ENCODE results near the gene OMD.

Gene OMD

DNA sequence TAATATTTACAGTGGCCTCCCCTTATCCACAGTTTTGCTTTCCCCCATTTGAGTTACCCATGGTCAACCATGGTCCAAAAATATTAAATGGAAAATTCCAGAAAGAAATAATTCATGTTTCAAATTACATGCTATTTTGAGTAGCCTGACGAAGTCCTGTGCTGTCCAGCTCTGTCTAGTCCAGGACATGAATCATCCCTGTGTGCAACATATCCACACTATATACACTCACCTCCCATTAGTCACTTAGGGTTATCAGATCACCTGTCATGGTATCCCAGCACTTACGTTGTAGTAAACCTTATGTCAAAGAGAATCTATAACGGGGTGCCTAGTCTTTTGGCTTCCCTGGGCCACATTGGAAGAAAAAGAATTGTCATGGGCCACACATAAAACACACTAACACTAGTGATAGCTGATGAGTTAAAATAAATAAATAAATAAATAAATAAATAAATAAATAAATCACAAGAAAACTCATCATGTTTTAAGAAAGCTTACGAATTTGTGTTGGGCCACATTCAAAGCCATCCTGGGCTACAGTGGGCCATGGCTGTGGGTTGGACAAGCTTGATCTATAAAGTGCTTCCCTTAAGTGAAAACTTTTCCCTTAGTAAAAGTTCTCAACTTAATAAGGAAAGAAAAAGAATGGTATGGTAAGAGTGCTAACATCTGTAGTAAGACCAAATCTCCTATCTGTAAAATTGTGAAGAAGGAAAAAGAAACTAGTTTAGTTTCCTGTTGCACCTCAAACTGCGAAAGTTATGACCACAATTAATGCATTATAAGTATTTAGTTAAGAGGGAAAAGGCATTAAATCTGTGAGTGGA is 15.9 kb upstream of the OMD start:
- H3K9ac ChIP-seq (ENCODE audit: low read length) = no peak overlapping the region
- H3K4me3 ChIP-seq (ENCODE audit: low read depth, low read length) = no peak overlapping the region
- H3K27ac ChIP-seq (ENCODE audit: low read depth, low read length) = no peak overlapping the region
- no peaks in the 10 kb centered on the region for H3K9me3 ChIP-seq (ENCODE audit: control insufficient read depth, insufficient read depth, low read depth, low read length)
- no peaks in the 10 kb centered on the region for H3K4me1 ChIP-seq (ENCODE audit: control insufficient read depth, insufficient read depth, low read length)
- H3K27me3 ChIP-seq (ENCODE audit: control insufficient read depth, insufficient read depth, low read length) = no peaks in the 10 kb centered on the region
- H3K36me3 ChIP-seq (ENCODE audit: control insufficient read depth, insufficient read depth, low read length) = no peaks in the 10 kb centered on the region

DNA sequence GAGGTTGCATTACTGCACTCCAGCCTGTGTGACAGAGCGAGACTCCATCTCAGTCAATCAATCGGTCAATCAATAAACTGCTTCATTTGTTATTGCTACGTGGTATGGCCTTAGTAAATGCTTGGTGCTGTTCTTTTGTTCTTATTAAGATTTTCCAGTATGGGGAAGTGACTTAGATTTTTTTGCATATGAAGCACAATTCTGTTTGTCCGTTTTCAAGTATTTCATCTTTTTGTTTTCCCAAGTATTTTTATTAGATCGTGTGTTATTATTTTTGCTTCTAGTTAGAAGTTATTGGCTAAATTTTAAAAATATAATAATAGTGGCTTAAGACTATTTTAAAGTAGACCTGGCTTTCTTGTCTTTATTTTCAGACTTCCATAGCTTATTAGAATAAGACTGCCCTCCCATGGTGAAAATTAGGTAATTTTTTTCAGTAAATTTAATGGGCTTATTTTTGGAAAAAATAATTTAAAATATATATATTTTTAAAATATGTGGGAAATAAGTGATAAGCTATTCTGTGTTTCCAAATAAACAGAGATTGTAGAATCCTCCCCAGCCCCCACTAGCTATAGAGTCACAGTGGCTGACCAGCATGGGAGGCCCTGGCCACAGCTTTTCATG is 14.7 kb upstream of the OMD start:
- H3K4me1 ChIP-seq (ENCODE audit: control insufficient read depth, insufficient read depth, low read length) = no peaks in the 10 kb centered on the region
- H3K27me3 ChIP-seq (ENCODE audit: control insufficient read depth, insufficient read depth, low read length) = no peaks in the 10 kb centered on the region
- no peaks in the 10 kb centered on the region for H3K9me3 ChIP-seq (ENCODE audit: control insufficient read depth, insufficient read depth, low read depth, low read length)
- H3K4me3 ChIP-seq (ENCODE audit: low read depth, low read length) = no peak overlapping the region
- no peaks in the 10 kb centered on the region for H3K36me3 ChIP-seq (ENCODE audit: control insufficient read depth, insufficient read depth, low read length)
- no peak overlapping the region for H3K9ac ChIP-seq (ENCODE audit: low read length)
- no peak overlapping the region for H3K27ac ChIP-seq (ENCODE audit: low read depth, low read length)

DNA sequence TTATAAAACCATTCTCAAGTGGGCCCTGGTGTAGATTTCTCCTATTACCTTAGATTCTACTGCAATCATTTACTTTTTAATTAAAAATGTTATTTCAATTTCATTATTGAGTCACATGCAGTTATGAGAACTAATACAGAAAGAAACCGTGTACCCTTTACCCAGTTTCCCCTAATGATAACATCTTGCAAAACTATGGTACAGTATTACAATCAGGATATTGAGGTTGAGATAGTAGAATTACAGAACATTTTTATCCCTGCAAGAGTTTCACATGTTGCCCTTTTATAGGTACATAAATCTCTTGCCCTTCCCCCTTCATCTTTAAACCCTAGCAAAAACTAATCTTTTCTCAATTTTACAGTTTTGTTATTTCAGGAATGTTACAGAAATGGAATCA is 11.0 kb upstream of the OMD start:
- no peaks in the 10 kb centered on the region for H3K27me3 ChIP-seq (ENCODE audit: control insufficient read depth, insufficient read depth, low read length)
- no peaks in the 10 kb centered on the region for H3K4me1 ChIP-seq (ENCODE audit: control insufficient read depth, insufficient read depth, low read length)
- no peaks in the 10 kb centered on the region for H3K9me3 ChIP-seq (ENCODE audit: control insufficient read depth, insufficient read depth, low read depth, low read length)
- no peaks in the 10 kb centered on the region for H3K36me3 ChIP-seq (ENCODE audit: control insufficient read depth, insufficient read depth, low read length)
- no peak overlapping the region for H3K9ac ChIP-seq (ENCODE audit: low read length)
- H3K4me3 ChIP-seq (ENCODE audit: low read depth, low read length) = no peak overlapping the region
- no peak overlapping the region for H3K27ac ChIP-seq (ENCODE audit: low read depth, low read length)

DNA sequence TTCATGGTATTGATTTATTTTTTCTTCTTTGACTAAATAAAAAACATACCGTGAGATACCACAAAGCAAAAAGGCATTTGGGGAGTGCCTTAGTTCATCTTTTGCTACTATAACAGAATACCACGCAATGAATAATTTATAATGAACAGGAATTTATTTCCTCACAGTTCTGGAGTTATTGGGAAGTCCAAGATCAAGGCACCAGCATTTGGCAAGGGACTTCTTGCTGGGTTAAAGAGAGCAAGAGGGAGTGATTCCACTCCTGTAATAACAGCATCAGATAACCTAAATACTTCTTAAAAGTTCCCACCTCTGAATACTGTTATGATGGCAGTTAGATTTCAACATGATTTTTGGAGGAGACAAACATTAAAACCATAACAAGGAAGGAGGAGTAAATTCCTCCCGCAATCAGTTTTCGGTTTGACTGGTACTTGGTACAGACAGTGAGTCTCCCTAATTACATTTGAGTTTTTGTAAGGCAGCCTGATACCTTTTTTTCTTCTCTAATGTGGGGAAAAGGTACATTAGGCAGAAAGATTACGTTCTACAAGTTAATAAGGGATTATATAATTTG is 8.8 kb upstream of the OMD start:
- no peaks in the 10 kb centered on the region for H3K4me1 ChIP-seq (ENCODE audit: control insufficient read depth, insufficient read depth, low read length)
- H3K27me3 ChIP-seq (ENCODE audit: control insufficient read depth, insufficient read depth, low read length) = no peaks in the 10 kb centered on the region
- no peaks in the 10 kb centered on the region for H3K36me3 ChIP-seq (ENCODE audit: control insufficient read depth, insufficient read depth, low read length)
- no peak overlapping the region for H3K27ac ChIP-seq (ENCODE audit: low read depth, low read length)
- no peak overlapping the region for H3K9ac ChIP-seq (ENCODE audit: low read length)
- no peak overlapping the region for H3K4me3 ChIP-seq (ENCODE audit: low read depth, low read length)
- H3K9me3 ChIP-seq (ENCODE audit: control insufficient read depth, insufficient read depth, low read depth, low read length) = no peaks in the 10 kb centered on the region

DNA sequence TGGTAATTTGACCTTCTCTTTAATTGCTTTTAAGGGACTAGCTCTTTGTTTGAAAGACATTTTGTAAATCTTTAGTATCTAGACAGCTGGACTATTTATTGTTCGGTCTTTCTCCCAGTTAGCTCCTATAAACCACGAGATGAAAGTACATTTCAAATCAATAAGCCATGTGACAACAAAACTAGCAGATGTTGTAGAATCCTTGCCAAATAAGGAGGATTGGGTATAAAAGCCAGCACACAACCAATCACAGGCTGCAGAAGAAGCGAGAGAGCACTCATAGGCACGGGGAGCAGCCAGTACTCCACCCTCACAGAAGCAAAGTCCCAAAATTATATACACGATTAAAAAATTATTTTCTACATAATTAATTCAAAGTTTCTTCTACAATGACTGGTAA is 8.1 kb upstream of the OMD start:
- Histone ChIP-seq H3K27ac (ENCODE audit: low read depth, low read length) (no peak overlapping the region), H3K9ac (ENCODE audit: low read length) (no peak overlapping the region), H3K4me1 (ENCODE audit: control insufficient read depth, insufficient read depth, low read length) (no peaks in the 10 kb centered on the region), H3K9me3 (ENCODE audit: control insufficient read depth, insufficient read depth, low read depth, low read length) (no peaks in the 10 kb centered on the region), H3K27me3 (ENCODE audit: control insufficient read depth, insufficient read depth, low read length) (no peaks in the 10 kb centered on the region), H3K36me3 (ENCODE audit: control insufficient read depth, insufficient read depth, low read length) (no peaks in the 10 kb centered on the region), H3K4me3 (ENCODE audit: low read depth, low read length) (no peak overlapping the region)

DNA sequence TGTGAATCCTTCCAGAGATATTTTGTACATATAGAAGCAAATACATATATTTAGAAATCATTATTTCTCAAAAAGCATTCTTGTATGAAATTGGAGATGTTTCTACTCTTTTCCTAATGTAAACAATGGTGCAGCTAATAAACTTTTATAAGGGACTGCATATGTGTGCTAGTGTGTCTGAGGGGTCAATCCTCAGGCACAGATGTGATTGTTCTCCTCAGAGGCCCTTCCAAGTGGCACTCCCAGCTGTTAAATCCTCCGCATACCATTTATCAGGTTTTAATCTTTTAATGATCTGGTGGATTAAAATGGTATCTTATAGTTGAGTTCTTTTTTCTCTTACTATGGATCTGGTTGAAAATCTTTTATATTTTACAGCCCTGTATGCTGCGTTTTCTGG is 5.6 kb upstream of the OMD start:
- no peak overlapping the region for H3K27ac ChIP-seq (ENCODE audit: low read depth, low read length)
- H3K27me3 ChIP-seq (ENCODE audit: control insufficient read depth, insufficient read depth, low read length) = no peaks in the 10 kb centered on the region
- no peaks in the 10 kb centered on the region for H3K9me3 ChIP-seq (ENCODE audit: control insufficient read depth, insufficient read depth, low read depth, low read length)
- no peaks in the 10 kb centered on the region for H3K36me3 ChIP-seq (ENCODE audit: control insufficient read depth, insufficient read depth, low read length)
- no peak overlapping the region for H3K9ac ChIP-seq (ENCODE audit: low read length)
- no peaks in the 10 kb centered on the region for H3K4me1 ChIP-seq (ENCODE audit: control insufficient read depth, insufficient read depth, low read length)
- no peak overlapping the region for H3K4me3 ChIP-seq (ENCODE audit: low read depth, low read length)

DNA sequence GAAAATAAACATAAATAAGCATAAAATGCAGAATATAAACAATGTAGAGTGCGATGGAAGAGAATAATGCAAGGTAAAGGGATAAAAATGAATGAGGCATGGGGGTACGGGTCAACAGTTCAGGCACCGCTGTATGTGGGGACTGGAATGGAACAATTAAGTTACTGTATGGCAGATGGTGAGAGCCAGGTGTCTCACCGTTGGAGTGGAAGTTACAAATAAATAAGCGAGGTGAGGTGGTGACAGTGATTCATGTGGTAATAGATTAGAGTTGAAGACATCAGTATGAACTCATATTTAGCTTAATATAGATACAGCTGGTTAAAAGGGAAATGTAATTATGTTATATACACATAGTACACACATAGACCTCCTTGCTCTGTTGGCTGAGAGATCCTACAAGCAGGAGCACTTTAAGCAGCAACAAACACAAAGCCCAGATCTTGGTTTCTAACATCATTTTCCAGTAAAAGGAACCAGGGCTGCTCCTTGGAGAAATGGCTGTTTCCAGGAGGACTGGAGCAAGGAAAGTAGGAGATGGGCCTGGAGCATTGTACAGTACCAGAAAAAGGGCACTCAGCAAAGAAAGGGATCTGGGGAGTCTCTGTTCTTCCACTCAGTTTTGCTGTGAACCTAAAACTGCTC is 2.4 kb upstream of the OMD start:
- H3K27ac ChIP-seq (ENCODE audit: low read depth, low read length) = no peak overlapping the region
- H3K4me3 ChIP-seq (ENCODE audit: low read depth, low read length) = no peak overlapping the region
- H3K4me1 ChIP-seq (ENCODE audit: control insufficient read depth, insufficient read depth, low read length) = no peaks in the 10 kb centered on the region
- H3K36me3 ChIP-seq (ENCODE audit: control insufficient read depth, insufficient read depth, low read length) = no peaks in the 10 kb centered on the region
- no peaks in the 10 kb centered on the region for H3K9me3 ChIP-seq (ENCODE audit: control insufficient read depth, insufficient read depth, low read depth, low read length)
- no peak overlapping the region for H3K9ac ChIP-seq (ENCODE audit: low read length)
- H3K27me3 ChIP-seq (ENCODE audit: control insufficient read depth, insufficient read depth, low read length) = no peaks in the 10 kb centered on the region

DNA sequence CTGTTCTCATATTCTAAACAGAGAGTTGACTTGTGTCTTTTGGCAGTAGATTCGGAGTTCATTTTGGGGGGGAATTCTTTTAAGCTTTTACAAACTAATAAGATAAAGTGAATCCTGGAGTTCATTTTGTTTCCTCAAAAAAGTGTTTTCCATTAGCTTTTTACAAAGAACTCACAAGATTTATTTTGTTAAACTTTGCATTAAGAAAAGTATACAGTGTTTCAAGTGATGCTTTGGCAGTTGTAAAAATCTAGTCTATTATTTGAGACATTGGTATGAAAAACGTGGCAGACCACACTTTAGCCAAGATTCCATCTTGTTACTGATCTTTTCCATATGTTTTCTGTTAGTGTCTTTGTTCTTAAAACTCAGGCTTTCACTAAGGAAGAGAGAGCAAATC is 1.2 kb upstream of the OMD start:
- H3K4me1 ChIP-seq (ENCODE audit: control insufficient read depth, insufficient read depth, low read length) = no peaks in the 10 kb centered on the region
- H3K27ac ChIP-seq (ENCODE audit: low read depth, low read length) = no peak overlapping the region
- H3K9ac ChIP-seq (ENCODE audit: low read length) = no peak overlapping the region
- H3K4me3 ChIP-seq (ENCODE audit: low read depth, low read length) = no peak overlapping the region
- H3K9me3 ChIP-seq (ENCODE audit: control insufficient read depth, insufficient read depth, low read depth, low read length) = no peaks in the 10 kb centered on the region
- H3K27me3 ChIP-seq (ENCODE audit: control insufficient read depth, insufficient read depth, low read length) = no peaks in the 10 kb centered on the region
- no peaks in the 10 kb centered on the region for H3K36me3 ChIP-seq (ENCODE audit: control insufficient read depth, insufficient read depth, low read length)

DNA sequence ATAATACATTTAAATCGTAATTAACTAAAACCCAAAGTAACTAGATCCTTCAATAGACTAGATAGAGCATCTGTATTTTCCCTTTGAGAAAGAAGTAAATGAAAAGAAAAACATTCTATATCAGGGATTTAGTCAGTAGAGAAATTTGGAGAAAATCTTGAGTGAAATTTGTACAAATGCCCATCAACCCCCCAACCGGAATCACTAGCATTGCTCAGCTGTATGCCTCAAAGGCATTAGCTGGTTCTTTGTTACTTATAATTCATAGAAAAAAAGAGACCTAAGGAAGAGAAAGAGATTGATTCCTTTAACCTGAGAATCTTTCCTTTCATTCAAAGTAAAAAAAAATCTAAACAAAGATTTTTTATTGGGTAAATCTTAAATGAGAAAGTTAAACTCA is 659 bp downstream of the OMD start:
- H3K27me3 ChIP-seq (ENCODE audit: control insufficient read depth, insufficient read depth, low read length) = no peaks in the 10 kb centered on the region
- no peaks in the 10 kb centered on the region for H3K9me3 ChIP-seq (ENCODE audit: control insufficient read depth, insufficient read depth, low read depth, low read length)
- no peaks in the 10 kb centered on the region for H3K36me3 ChIP-seq (ENCODE audit: control insufficient read depth, insufficient read depth, low read length)
- H3K4me3 ChIP-seq (ENCODE audit: low read depth, low read length) = no peak overlapping the region
- H3K27ac ChIP-seq (ENCODE audit: low read depth, low read length) = no peak overlapping the region
- H3K4me1 ChIP-seq (ENCODE audit: control insufficient read depth, insufficient read depth, low read length) = no peaks in the 10 kb centered on the region
- no peak overlapping the region for H3K9ac ChIP-seq (ENCODE audit: low read length)

DNA sequence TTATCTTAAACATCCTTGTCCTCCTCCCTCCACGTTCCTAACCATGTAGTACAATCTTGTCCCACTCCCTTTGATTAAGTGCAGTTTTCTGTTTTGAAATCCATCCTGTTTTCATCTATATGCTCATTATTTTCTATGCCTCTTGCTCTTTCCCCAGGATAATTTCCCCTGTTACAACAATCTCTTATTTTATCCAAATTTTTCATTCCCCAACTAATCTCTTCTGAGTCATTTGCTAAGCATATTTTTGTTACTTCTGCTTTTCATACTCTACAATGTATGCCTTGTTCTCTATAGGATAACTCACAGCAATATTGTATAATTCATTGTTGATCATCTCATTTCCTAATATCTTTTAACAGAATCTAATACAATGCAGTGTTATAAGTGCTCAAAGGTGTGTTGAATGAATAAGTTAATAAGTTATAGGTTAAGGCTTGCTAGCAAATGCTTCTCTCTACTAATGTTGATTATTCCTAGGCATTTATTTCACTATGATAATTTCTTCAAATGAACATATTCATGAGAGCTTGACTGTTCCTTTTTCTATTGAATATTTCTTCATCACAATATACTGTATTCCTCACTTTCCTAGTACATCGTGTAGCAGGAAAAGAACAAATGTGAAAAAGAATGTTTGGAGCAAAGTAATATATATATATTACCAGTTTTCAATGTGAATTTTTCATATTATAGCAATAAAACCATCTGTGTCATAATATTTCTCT is 1.5 kb downstream of the OMD start:
- Histone ChIP-seq H3K9me3 (ENCODE audit: control insufficient read depth, insufficient read depth, low read depth, low read length) (no peaks in the 10 kb centered on the region), H3K4me3 (ENCODE audit: low read depth, low read length) (no peak overlapping the region), H3K4me1 (ENCODE audit: control insufficient read depth, insufficient read depth, low read length) (no peaks in the 10 kb centered on the region), H3K27ac (ENCODE audit: low read depth, low read length) (no peak overlapping the region), H3K36me3 (ENCODE audit: control insufficient read depth, insufficient read depth, low read length) (no peaks in the 10 kb centered on the region), H3K27me3 (ENCODE audit: control insufficient read depth, insufficient read depth, low read length) (no peaks in the 10 kb centered on the region), H3K9ac (ENCODE audit: low read length) (no peak overlapping the region)

Data from HUES6 (cell line).